ENCODE measurements around the gene IGLON5. TPM values are rescaled to one million over a fixed set of nuclear protein-coding genes. Genes with fewer than 3 reads are reported as not detected.

The IGLON5 gene
- total RNA-seq, 4 donors from 2014 or later = 0.17 TPM; not detected in 3

DNA sequence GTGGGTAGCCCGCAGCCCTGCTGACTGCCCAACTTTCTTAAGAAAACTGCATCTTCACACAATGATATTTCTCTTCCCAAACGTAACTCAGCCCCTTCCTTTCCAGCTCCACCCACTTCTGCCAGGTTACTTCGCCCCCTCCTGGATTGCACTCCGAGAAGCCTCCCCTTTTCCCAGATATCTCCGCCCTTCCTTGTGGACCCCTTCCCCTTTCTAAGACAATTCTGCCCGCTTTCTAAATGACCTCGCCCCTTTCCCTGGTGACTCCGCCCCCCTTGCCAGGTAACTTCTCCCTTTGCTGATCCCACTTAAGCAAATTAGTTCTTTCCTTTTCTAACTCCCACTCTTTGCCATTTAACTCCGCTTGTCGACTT is 27.9 kb downstream of the IGLON5 start:
- Histone ChIP-seq H3K36me3 (peaks cover 0 to 4% (median under 1%) of the 10 kb centered on the region in 4 donors), H3K9me3 (no peaks in the 10 kb centered on the region), H3K27ac (replicated peaks in 1 of 4) (peak overlapping the region; percentile 84 to 92 (median 88)), H3K27me3 (no peaks in the 10 kb centered on the region), H3K4me3 (peak overlapping the region; percentile 57 to 76 (median 73)), H3K4me1 (peaks cover 6 to 45% (median 24%) of the 10 kb centered on the region in 4 donors)
- under 1% methylated on average over 10 of the region's 10 CpGs for WGBS
- no peak for TF ChIP-seq POLR2A (IDR thresholded peaks at IDR 0.05; ENCODE audit: low read depth)
- TF ChIP-seq POLR2AphosphoS5 (IDR thresholded peaks at IDR 0.05) = peak in 1 of 2 donors; percentile 34
- DNase-seq (ENCODE audit: extremely low spot score) = no peak
- intact Hi-C loops (cut with DNase I) = loop anchor here (2.0 to 10.0 kb wide), 3 partner anchors 68 to 316 kb away; no protein-coding TSS in a partner anchor

DNA sequence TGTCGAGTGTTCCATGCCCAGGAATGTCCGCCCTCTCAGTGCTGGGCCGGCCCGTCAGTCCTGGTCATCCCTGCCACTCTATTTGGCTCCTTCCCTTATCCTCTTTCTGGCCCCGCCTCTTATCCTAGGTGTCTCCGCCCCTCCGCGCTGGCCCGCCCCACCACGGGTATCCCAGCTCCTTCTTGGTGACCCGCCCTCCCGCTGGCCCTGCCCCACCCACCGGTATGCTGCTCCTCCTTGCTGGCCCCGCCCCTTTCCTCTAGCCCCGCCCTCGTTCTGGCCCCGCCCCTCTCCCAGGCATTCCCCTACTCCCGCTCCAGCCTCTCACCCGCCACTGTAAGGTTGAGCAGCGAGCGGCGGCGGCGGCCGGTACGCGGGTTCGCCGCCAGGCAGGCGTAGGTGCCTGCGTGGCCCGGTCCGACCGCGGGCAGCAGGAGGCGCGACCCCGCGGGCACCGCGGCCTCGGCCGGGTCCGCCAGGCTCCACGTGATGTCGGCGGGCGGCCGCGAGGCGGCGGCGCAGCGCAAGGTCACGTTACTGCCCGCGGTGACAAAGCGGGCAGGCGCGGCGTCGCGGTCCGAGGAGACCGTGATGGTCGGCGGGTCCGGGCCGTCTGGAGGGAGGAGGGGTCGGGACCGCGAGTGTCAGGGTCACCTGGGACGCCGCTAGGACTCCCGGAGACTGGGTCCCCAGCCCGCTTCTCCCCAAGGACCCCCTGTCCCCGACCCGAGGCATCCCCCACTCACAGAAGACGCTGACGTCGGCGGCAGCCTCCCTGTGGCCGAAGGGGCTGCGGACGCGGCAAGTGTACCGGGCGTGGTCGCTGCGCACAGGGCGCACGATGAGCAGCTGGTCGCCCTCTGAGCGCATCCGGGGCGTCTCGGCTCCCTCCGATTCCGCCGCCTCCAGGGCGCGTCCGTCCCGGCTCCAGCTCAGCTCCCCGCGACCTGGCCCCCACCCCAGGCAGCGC is 28.5 kb downstream of the IGLON5 start:
- TF ChIP-seq, protein P1, sequence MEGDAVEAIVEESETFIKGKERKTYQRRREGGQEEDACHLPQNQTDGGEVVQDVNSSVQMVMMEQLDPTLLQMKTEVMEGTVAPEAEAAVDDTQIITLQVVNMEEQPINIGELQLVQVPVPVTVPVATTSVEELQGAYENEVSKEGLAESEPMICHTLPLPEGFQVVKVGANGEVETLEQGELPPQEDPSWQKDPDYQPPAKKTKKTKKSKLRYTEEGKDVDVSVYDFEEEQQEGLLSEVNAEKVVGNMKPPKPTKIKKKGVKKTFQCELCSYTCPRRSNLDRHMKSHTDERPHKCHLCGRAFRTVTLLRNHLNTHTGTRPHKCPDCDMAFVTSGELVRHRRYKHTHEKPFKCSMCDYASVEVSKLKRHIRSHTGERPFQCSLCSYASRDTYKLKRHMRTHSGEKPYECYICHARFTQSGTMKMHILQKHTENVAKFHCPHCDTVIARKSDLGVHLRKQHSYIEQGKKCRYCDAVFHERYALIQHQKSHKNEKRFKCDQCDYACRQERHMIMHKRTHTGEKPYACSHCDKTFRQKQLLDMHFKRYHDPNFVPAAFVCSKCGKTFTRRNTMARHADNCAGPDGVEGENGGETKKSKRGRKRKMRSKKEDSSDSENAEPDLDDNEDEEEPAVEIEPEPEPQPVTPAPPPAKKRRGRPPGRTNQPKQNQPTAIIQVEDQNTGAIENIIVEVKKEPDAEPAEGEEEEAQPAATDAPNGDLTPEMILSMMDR (IDR thresholded peaks at IDR 0.05) = peak; percentile 12 to 63 (median 33)
- TF ChIP-seq POLR2AphosphoS5 (IDR thresholded peaks at IDR 0.05) (peak; percentile 80 to 90), EP300 (IDR thresholded peaks at IDR 0.05) (no peak), POLR2A (IDR thresholded peaks at IDR 0.05; ENCODE audit: low read depth) (no peak)
- Histone ChIP-seq H3K27me3 (no peaks in the 10 kb centered on the region), H3K4me3 (peak overlapping the region; percentile 57 to 76 (median 73)), H3K36me3 (peaks cover 0 to 11% (median 7%) of the 10 kb centered on the region in 4 donors), H3K9me3 (no peaks in the 10 kb centered on the region), H3K4me1 (peaks cover 6 to 45% (median 24%) of the 10 kb centered on the region in 4 donors), H3K27ac (replicated peaks in 1 of 4) (peak overlapping the region; percentile 84 to 92 (median 88))
- peak; percentile 100 for DNase-seq (ENCODE audit: extremely low spot score)
- intact Hi-C loops (cut with DNase I) = loop anchor here (1.0 to 10.0 kb wide), 6 partner anchors 26 to 345 kb away; partner anchors contain the start of genes C19orf84 and ETFB
- WGBS = under 1% methylated on average over 21 of the region's 107 CpGs

DNA sequence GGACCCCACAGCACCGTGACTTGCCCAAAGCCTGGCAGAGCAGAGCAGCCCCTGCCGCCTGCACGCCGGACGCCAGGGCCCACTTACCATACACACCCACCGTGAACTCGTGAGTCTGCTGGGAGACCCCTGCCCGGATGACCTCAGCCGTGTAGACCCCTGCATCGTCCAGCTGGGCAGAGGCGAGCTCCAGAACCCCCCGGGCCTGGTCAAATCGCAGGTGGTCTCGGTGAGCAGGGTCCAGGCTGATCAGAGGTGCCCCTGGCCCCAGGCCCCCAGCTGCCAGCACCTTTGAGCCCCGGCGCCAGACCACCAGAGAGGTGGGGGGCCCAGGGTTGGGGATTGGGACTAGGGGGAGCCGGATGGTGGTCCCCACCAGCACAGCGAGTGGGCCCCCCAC is 29.6 kb downstream of the IGLON5 start:
- no peak for DNase-seq (ENCODE audit: extremely low spot score)
- intact Hi-C loops (cut with DNase I) = loop anchor here (5.0 to 10.0 kb wide), 2 partner anchors 51 to 344 kb away; partner anchors contain the start of gene C19orf84
- Histone ChIP-seq H3K27ac (replicated peaks in 1 of 4) (peak overlapping the region; percentile 84 to 92 (median 88)), H3K4me1 (peaks cover 6 to 45% (median 24%) of the 10 kb centered on the region in 4 donors), H3K4me3 (peak overlapping the region in 1 of 4 donors; percentile 76), H3K36me3 (peaks cover 5 to 18% (median 14%) of the 10 kb centered on the region in 4 donors), H3K27me3 (no peaks in the 10 kb centered on the region), H3K9me3 (no peaks in the 10 kb centered on the region)
- WGBS = 96% methylated on average over 12 of the region's 18 CpGs
- TF ChIP-seq, protein P1 (IDR thresholded peaks at IDR 0.05) = no peak
- TF ChIP-seq POLR2A (IDR thresholded peaks at IDR 0.05; ENCODE audit: low read depth) (no peak), POLR2AphosphoS5 (IDR thresholded peaks at IDR 0.05) (no peak), EP300 (IDR thresholded peaks at IDR 0.05) (no peak)

DNA sequence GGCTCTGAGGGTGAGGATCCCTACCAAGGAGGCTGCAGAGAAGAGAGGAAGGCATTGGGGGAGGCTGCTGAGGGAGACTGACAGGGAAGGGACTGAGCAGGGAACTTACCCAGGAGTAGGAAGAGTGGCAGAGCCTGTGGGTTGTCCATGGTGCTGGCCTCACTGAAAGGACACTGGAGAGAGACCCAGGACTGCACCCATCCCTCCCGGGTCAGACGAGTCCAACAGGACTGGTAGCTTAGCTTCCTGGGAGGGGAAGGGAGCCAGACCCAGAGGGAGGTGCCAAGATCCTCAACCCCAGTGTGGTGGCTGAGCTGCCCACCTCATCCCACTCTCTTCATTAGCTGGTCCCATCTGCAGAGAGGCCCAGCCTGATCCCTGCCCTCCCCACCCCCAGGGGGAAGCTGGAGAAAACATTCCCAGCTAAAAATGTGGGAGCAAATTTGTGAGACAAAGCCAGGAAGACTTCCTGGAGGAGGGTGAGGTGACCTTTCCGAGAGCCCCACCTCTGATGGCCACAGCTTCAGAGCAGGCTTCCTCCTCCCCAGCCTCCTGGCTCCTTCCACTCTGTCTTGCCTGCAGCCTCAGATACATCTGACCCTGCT is 30.6 kb downstream of the IGLON5 start, which contains the start of gene VSIG10L:
TSS of gene VSIG10L (minus strand) at position 164 of the 605 bp plus-strand sequence. CDS start at position 149, 15 bp downstream.
- H3K4me1 ChIP-seq = peaks cover 6 to 45% (median 24%) of the 10 kb centered on the region in 4 donors
- H3K27me3 ChIP-seq = no peaks in the 10 kb centered on the region
- no peak for TF ChIP-seq POLR2A (IDR thresholded peaks at IDR 0.05; ENCODE audit: low read depth)
- TF ChIP-seq EP300 (IDR thresholded peaks at IDR 0.05) = no peak
- no peak for TF ChIP-seq POLR2AphosphoS5 (IDR thresholded peaks at IDR 0.05)
- TF ChIP-seq, protein P1 (IDR thresholded peaks at IDR 0.05) = no peak
- intact Hi-C loops (cut with DNase I) = loop anchor here (5.0 to 10.0 kb wide), 2 partner anchors 50 to 343 kb away; partner anchors contain the start of gene C19orf84
- WGBS = 60% methylated on average over 3 of the region's 3 CpGs
- peaks cover 8 to 28% (median 23%) of the 10 kb centered on the region in 4 donors for H3K36me3 ChIP-seq
- H3K9me3 ChIP-seq = no peaks in the 10 kb centered on the region
- H3K27ac ChIP-seq (replicated peaks in 1 of 4) = peak within 1 kb of the TSS; percentile 84 to 92 (median 88)
- DNase-seq (ENCODE audit: extremely low spot score) = no peak
- no peak within 1 kb of the TSS for H3K4me3 ChIP-seq
